ENCODE data around the gene C12orf75. TPM values are rescaled to one million over a fixed set of nuclear protein-coding genes. Genes with fewer than 3 reads are reported as not detected.

C12orf75 gene
- total RNA-seq, 2 donors from 2014 or later: 43.7 to 57.0 TPM

DNA sequence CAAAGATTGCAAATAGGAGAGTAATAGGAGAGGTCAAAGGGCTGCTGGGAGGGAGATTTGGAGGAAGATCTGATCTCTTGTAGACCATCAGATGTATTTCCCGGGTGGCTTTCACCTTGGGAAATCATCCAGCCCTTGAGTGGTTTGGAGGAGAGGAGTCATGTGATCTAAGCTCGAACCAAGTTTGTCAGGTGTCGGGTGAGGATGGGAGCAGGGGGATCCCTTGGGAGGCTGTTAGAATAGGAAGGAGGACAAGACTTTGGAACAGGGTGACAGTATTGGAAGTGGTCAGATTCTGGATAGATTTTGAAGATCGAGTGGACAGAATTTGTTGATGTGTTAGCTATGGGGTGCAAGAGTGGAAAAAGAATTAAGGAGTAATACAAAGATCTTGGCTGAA lies 46.6 kb downstream of the C12orf75 start:
- Histone ChIP-seq H3K9ac (ENCODE audit: extremely low read depth, low read length, poor library complexity, severe bottlenecking) (no peak overlapping the region), H3K27ac (ENCODE audit: low read depth, low read length) (no peak overlapping the region), H3K4me1 (ENCODE audit: control insufficient read depth, insufficient read depth, low read length) (peaks cover 5% of the 10 kb centered on the region), H3K9me3 (ENCODE audit: control insufficient read depth, low read length) (no peaks in the 10 kb centered on the region), H3K27me3 (ENCODE audit: control insufficient read depth, insufficient read depth, low read length, poor library complexity, severe bottlenecking) (no peaks in the 10 kb centered on the region), H3K36me3 (ENCODE audit: control insufficient read depth, insufficient read depth, low read length) (no peaks in the 10 kb centered on the region), H3K4me3 (ENCODE audit: low read length) (no peak overlapping the region)
- 90 to 92% methylated on average over 4 of the region's 4 CpGs for WGBS, 2 experiments (ENCODE audit: insufficient coverage in 1 of 2, insufficient read length in 1 of 2)
- peak; percentile 29 for DNase-seq
- Mint-ChIP-seq H3K4me1 (no peaks in the 10 kb centered on the region), H3K36me3 (ENCODE audit: low read depth) (peaks cover 4% of the 10 kb centered on the region), H3K4me3 (no peak overlapping the region), H3K27ac (no peak overlapping the region), H3K9me3 (no peaks in the 10 kb centered on the region), H3K27me3 (ENCODE audit: insufficient read depth) (no peaks in the 10 kb centered on the region)
- TF ChIP-seq, protein P1, sequence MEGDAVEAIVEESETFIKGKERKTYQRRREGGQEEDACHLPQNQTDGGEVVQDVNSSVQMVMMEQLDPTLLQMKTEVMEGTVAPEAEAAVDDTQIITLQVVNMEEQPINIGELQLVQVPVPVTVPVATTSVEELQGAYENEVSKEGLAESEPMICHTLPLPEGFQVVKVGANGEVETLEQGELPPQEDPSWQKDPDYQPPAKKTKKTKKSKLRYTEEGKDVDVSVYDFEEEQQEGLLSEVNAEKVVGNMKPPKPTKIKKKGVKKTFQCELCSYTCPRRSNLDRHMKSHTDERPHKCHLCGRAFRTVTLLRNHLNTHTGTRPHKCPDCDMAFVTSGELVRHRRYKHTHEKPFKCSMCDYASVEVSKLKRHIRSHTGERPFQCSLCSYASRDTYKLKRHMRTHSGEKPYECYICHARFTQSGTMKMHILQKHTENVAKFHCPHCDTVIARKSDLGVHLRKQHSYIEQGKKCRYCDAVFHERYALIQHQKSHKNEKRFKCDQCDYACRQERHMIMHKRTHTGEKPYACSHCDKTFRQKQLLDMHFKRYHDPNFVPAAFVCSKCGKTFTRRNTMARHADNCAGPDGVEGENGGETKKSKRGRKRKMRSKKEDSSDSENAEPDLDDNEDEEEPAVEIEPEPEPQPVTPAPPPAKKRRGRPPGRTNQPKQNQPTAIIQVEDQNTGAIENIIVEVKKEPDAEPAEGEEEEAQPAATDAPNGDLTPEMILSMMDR (conservative IDR thresholded peaks at IDR 0.05): no peak

DNA sequence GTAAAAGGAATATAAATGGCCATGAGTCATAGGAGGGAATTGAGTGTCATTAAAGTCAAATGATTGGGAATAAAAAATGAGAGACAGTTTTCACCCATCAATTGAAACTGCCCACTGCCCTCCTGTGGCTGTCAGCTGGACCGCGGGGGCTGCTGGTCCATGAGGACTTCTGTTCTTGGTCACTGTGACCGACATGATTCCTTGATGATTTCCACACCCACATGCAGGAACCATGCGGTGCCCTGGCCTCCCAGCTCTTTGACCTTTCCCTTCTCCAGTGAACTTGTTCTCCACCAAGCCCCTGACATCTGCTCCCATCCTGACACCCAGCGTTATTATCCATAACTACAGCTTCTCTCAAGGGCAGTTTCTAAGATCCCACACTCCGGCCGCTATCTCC lies 48.4 kb downstream of the C12orf75 start:
- Mint-ChIP-seq H3K36me3 (ENCODE audit: low read depth) (no peaks in the 10 kb centered on the region), H3K27me3 (ENCODE audit: insufficient read depth) (no peaks in the 10 kb centered on the region), H3K4me3 (no peak overlapping the region), H3K9me3 (no peaks in the 10 kb centered on the region), H3K27ac (no peak overlapping the region), H3K4me1 (no peaks in the 10 kb centered on the region)
- Histone ChIP-seq H3K9me3 (ENCODE audit: control insufficient read depth, low read length) (no peaks in the 10 kb centered on the region), H3K9ac (ENCODE audit: extremely low read depth, low read length, poor library complexity, severe bottlenecking) (no peak overlapping the region), H3K36me3 (ENCODE audit: control insufficient read depth, insufficient read depth, low read length) (no peaks in the 10 kb centered on the region), H3K4me1 (ENCODE audit: control insufficient read depth, insufficient read depth, low read length) (peaks cover 5% of the 10 kb centered on the region), H3K27me3 (ENCODE audit: control insufficient read depth, insufficient read depth, low read length, poor library complexity, severe bottlenecking) (no peaks in the 10 kb centered on the region), H3K4me3 (ENCODE audit: low read length) (no peak overlapping the region), H3K27ac (ENCODE audit: low read depth, low read length) (no peak overlapping the region)
- TF ChIP-seq, protein P1 (conservative IDR thresholded peaks at IDR 0.05): peak; percentile 62
- 81 to 90% methylated on average over 7 of the region's 7 CpGs for WGBS, 2 experiments (ENCODE audit: insufficient coverage in 1 of 2, insufficient read length in 1 of 2)
- peak; percentile 68 for DNase-seq

DNA sequence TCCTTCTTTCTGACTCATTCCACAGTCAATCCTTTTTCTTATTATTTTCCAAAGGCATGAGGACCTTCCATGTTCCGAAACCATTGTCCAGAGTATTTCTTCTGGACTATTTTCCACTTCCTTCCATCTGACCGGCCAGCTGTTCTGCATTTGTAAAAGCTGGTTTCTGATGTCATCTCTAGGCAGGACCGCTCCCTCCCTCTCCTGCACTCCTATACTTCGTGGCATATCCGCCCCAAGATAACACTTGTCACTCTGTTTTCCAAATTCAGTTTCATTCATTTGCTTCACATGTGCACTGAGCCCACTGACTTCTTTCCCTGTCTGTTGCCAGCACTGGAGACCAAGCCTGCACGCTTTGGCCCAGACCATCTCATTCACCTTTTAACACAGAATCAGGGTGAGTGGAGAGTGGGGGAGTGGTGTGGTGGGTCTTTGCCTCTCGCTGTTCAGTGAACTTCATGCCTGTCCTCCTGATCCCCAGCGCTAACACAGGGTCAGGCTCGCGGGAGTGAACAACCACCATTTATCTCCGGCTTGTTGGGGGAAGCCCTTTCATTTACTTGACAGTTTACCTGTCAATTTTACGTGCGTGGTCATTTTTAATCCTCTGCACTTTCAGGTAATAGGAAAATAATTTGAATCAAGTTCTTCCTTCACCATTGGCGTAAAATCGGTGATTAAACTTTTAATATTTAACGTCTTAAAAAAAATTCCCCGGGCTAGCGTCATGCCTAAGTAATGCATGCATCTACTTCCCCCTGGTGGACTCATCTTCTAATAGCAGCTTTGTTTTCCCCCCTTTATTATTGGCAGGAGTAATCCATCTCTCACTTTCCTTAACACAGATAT lies 52.5 kb downstream of the C12orf75 start:
- H3K4me3 Mint-ChIP-seq: no peak overlapping the region
- H3K9me3 ChIP-seq (ENCODE audit: control insufficient read depth, low read length): no peaks in the 10 kb centered on the region
- 50 to 55% methylated on average over 10 to 17 of the region's 18 CpGs for WGBS, 2 experiments (ENCODE audit: insufficient coverage in 1 of 2, insufficient read length in 1 of 2)
- peaks cover 5% of the 10 kb centered on the region for H3K4me1 ChIP-seq (ENCODE audit: control insufficient read depth, insufficient read depth, low read length)
- peaks cover 2% of the 10 kb centered on the region for H3K27me3 Mint-ChIP-seq (ENCODE audit: insufficient read depth)
- H3K4me1 Mint-ChIP-seq: no peaks in the 10 kb centered on the region
- TF ChIP-seq, protein P1 (conservative IDR thresholded peaks at IDR 0.05): peak; percentile 89
- no peaks in the 10 kb centered on the region for H3K36me3 Mint-ChIP-seq (ENCODE audit: low read depth)
- no peaks in the 10 kb centered on the region for H3K27me3 ChIP-seq (ENCODE audit: control insufficient read depth, insufficient read depth, low read length, poor library complexity, severe bottlenecking)
- H3K4me3 ChIP-seq (ENCODE audit: low read length): no peak overlapping the region
- H3K9me3 Mint-ChIP-seq: no peaks in the 10 kb centered on the region
- no peak overlapping the region for H3K9ac ChIP-seq (ENCODE audit: extremely low read depth, low read length, poor library complexity, severe bottlenecking)
- H3K27ac Mint-ChIP-seq: no peak overlapping the region
- H3K36me3 ChIP-seq (ENCODE audit: control insufficient read depth, insufficient read depth, low read length): no peaks in the 10 kb centered on the region
- peak; percentile 62 for DNase-seq
- H3K27ac ChIP-seq (ENCODE audit: low read depth, low read length): no peak overlapping the region
